HL-60 (cell line): ENCODE results near the gene WDFY2.

ENCODE experiments used
- GABPA ChIP-seq: IDR thresholded peaks from 2 replicates; pipeline ENCODE4 v1.6.1; 2012; ENCODE audit warnings: low read depth
- POLR2AphosphoS5 ChIP-seq: IDR thresholded peaks from 2 replicates; pipeline ENCODE4 v1.6.1; 2012; ENCODE audit warnings: low read depth
- TF ChIP-seq, protein P1 (sequence below): IDR thresholded peaks from one replicate; pipeline ENCODE4 v1.5.1; 2011; ENCODE audit warnings: low read length, control low read depth, inconsistent platforms; ENCODE audit not compliant: insufficient read depth

DNA sequence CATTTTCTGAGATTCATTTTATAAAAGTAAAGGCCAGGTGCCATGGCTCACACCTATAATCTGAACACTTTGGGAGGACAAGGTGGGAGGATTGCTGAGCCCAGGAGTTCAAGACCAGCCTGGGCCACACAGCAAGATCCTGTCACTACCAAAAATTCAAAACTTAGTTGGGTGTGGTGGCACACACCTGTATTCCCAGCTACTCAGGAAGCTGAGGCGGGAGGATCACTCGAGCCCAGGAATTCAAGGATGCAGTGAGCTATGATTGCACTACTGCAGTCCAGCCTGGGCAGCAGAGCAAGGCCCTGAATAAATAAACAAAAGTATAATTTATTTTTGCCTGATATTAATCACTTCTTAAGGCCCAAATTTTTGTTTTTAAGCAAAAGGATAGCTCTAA is 179.2 kb downstream of the WDFY2 start:
- no peak for TF ChIP-seq POLR2AphosphoS5
- TF ChIP-seq, protein P1, sequence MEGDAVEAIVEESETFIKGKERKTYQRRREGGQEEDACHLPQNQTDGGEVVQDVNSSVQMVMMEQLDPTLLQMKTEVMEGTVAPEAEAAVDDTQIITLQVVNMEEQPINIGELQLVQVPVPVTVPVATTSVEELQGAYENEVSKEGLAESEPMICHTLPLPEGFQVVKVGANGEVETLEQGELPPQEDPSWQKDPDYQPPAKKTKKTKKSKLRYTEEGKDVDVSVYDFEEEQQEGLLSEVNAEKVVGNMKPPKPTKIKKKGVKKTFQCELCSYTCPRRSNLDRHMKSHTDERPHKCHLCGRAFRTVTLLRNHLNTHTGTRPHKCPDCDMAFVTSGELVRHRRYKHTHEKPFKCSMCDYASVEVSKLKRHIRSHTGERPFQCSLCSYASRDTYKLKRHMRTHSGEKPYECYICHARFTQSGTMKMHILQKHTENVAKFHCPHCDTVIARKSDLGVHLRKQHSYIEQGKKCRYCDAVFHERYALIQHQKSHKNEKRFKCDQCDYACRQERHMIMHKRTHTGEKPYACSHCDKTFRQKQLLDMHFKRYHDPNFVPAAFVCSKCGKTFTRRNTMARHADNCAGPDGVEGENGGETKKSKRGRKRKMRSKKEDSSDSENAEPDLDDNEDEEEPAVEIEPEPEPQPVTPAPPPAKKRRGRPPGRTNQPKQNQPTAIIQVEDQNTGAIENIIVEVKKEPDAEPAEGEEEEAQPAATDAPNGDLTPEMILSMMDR = no peak
- TF ChIP-seq GABPA = no peak
